Fibroblast of villous mesenchyme (primary cell): Measurements from ENCODE around the gene STRA8. TPM values are rescaled to one million over a fixed set of nuclear protein-coding genes. Genes with fewer than 3 reads are reported as not detected.

Source experiments
- DNase-seq: peaks from one replicate; pipeline ENCODE4 v3.0.0-alpha.2; 2010; ENCODE audit warnings: low read depth
- H3K4me3 ChIP-seq: 2 replicates; pipeline ENCODE4 v1.5.1; 2011; ENCODE audit warnings: low read depth, mild to moderate bottlenecking, low read length
- total RNA-seq: library from RNA; depleted of rRNA; stranded (reverse); fragments of >200 nt; gene quantifications from 2 replicates; pipeline ENCODE4 v1.2.3, GENCODE V29; 2012
- TF ChIP-seq, protein P1 (sequence below): IDR thresholded peaks from 2 replicates; pipeline ENCODE4 v1.5.1; 2012; ENCODE audit warnings: low read depth, mild to moderate bottlenecking, low read length; ENCODE audit not compliant: insufficient read depth

STRA8 gene
- total RNA-seq, 1 donor = not detected

DNA sequence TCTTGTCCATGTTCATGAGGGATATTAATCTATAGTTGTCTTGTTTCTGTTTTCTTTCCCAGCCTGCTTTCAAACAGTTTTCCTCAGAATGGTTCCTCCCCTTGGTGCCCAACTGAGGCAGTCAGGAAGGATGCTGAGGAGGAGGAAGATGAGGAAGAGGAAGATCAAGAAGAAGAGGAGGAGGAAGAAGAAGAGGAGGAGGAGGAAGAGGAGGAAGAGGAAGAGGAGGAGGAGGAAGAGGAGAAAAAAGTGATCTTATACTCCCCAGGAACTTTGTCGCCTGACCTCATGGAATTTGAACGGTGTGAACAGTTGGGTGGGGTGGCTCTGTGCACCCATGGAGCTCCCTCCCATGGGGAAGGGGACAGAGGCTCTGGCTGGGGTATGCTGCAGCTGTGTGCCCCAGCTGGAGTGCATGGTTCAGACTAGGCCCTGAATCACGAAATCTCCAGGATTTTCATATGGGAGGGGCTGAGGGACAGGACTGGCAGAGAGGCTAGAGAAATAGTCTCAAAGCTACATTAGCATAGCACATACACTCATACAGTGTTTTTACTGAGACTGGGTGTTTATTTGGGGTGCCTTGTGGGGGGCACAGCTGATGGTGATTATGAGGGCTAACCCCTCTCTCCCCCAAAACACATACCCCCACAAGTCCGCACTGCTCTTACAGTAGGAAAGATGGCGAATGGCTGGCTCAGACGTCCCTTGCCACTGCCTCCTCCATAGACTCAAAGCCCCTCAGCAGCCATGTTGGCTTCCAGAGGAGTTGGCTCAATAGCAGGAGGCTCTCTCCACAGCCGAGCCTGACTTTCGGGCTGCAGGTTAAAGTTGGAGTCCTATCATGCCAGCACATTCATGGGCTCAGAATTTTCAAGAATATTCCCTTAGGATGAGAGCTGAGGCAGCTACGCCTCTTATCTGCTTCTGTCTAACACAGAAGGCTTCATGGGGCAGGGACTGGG, 11.9 kb downstream of the STRA8 start:
- H3K4me3 ChIP-seq = no peak overlapping the region
- TF ChIP-seq, protein P1, sequence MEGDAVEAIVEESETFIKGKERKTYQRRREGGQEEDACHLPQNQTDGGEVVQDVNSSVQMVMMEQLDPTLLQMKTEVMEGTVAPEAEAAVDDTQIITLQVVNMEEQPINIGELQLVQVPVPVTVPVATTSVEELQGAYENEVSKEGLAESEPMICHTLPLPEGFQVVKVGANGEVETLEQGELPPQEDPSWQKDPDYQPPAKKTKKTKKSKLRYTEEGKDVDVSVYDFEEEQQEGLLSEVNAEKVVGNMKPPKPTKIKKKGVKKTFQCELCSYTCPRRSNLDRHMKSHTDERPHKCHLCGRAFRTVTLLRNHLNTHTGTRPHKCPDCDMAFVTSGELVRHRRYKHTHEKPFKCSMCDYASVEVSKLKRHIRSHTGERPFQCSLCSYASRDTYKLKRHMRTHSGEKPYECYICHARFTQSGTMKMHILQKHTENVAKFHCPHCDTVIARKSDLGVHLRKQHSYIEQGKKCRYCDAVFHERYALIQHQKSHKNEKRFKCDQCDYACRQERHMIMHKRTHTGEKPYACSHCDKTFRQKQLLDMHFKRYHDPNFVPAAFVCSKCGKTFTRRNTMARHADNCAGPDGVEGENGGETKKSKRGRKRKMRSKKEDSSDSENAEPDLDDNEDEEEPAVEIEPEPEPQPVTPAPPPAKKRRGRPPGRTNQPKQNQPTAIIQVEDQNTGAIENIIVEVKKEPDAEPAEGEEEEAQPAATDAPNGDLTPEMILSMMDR = no peak
- DNase-seq = no peak

DNA sequence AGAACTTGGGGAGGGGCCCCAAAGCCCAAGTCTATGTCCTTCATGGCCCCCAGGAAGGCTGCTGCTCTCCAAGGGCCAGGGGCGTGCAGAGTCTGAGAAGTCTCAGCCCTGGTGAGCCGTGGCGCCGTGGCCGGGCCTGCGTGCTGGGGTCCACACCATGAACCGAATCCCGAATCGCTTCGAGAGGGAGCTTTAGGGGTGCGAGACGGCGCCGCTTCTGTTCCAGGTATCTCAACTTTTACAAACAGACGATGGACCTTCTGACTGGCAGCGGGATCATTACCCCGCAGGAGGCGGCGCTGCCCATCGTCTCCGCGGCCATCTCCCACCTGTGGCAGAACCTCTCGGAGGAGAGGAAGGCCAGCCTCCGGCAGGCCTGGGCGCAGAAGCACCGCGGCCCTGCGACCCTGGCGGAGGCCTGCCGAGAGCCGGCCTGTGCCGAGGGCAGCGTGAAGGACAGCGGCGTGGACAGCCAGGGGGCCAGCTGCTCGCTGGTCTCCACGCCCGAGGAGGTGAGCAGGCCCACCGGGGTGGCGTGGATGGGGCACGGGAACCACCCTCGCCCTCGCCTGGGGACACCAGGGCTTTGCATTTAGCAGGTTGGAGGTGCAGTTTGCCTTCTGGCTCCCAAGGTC, 12.7 kb downstream of the STRA8 start:
- TF ChIP-seq, protein P1 = no peak
- DNase-seq = no peak
- H3K4me3 ChIP-seq = peak overlapping the region; percentile 25

DNA sequence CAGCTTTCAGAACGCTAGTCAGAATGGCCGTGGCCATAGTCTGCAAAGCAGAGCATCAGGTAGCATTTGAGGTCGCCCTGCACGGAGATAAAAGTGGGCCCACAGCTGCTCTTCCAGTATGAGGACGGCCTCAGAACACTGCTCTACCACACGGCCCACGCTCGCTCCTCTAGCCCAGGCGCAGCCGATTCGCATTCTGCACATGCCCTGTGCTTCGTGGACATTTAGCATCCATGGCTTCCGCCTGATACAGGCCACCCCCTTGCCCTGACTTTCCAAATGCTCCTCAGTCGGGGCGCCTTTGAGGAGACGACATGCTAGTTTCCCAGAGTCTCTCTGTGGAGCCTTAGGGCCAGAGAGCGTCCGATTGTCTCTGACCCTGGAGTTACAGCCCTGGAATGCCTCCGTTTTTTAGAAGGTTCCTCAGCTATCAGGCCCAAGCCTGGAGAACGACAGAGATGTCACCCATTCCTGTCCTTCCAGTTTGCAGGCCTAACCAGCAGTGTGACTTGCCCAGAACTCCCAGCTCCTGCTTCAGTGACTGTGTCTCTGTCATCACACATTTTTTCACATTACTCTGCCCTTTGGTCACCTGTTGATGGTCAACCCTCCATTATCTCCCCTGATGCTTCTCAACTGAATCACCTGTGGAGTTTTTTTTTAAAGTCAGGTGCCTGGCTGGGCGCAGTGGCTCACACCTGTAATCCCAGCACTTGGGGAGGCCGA, 14.3 kb downstream of the STRA8 start:
- no peak overlapping the region for H3K4me3 ChIP-seq
- DNase-seq = no peak
- TF ChIP-seq, protein P1 = no peak

DNA sequence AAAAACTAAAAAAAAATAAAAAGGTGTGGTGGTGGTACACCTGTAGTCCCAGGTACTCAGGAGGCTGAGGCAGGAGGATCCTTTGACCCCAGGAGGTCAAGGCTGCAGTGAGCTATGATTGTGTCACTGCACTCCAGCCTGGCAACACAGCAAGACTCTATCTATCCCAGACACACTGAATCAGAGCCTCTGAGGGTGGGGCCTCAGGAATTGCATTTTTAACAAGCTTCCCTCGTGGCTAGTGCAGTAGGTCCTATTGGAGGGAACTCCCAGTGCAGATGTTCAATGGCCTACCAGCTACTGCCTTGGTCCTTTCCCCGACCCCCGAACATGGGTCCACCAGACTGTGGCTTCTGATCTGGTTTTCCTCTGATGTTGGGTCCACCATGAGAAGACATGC, 14.9 kb downstream of the STRA8 start:
- DNase-seq = no peak

DNA sequence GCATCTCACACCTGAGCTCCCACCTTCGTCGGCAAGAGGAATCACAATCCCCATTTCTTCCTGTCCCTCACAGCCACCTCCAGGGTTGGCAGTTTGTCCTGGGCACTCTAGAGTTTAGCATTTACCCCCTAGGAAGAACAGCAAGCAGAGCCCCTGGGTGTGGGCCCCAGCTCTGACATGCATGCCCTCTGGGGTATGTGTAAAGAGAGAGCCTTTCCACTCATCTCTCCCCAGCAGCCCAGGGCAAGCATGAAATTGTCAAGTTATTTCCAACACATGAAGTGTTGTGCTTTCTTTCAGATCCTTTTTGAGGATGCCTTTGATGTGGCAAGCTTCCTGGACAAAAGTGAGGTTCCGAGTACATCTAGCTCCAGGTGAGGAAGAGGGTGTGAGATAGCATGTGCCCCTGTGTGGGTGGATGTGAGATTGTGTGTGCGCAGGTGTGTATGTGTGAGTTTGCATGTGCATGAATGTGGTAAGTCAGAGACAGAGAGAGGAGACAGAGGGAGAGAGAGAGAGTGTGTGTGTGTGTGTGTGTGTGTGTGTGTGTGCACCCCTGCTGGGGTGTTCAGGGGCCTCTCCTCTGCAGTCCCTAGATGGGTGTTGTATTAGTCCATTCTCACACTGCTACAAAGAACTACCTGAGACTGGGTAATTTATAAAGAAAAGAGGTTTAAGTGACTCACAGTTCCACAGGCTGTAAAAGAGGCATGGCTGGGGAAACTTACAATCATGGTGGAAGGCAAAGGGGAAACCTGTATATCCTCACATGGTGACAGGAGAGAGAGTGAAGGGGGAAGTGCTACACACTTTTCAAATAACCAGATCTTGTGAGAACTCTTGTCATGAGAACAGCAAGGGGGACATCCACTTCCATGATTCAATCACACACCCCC, 18.1 kb downstream of the STRA8 start:
- TF ChIP-seq, protein P1 = no peak
- no peak overlapping the region for H3K4me3 ChIP-seq
- no peak for DNase-seq

More for the DNA sequence above, 14.9 kb downstream of the STRA8 start:
- TF ChIP-seq, protein P1 = no peak
- no peak overlapping the region for H3K4me3 ChIP-seq
